ENCODE measurements around the gene CELSR1. TPM values are rescaled to one million over a fixed set of nuclear protein-coding genes. Genes with fewer than 3 reads are reported as not detected.
A peak's percentile ranks its signal among the peaks of the same experiment; 100 is the strongest.

Gene CELSR1
- total and polyA plus RNA-seq, 2 donors (not counting 1 experiment from before 2014, with no cell fraction given) = 30.2 to 34.8 TPM

- Histone ChIP-seq H3K4me2 (replicated peaks; ENCODE audit: low read depth, low read length, poor library complexity, severe bottlenecking) (peak overlapping the region; percentile 98), H4K20me1 (ENCODE audit: control insufficient read depth, insufficient read depth, low read length, poor library complexity, severe bottlenecking) (no peaks in the 10 kb centered on the region), H3K9me3 (ENCODE audit: control extremely low read depth in 1 of 3, control insufficient read depth in 2 of 3, insufficient read depth in 1 of 3, low read length in 2 of 3) (peaks cover 0 to under 1% (median 0%) of the 10 kb centered on the region in 3 donors), H2AFZ (ENCODE audit: insufficient read depth, low read depth, low read length, poor library complexity, severe bottlenecking) (peak overlapping the region; percentile 93), H3K9ac (ENCODE audit: low read length) (peak overlapping the region; percentile 94), H3K4me3 (ENCODE audit: control extremely low read depth in 1 of 5, extremely low read depth in 1 of 5, insufficient read depth in 1 of 5, low read depth in 2 of 5, low read length in 4 of 5) (peak overlapping the region; percentile 60 to 99 (median 67)), H3K79me2 (ENCODE audit: control insufficient read depth, insufficient read depth, low read length) (peaks cover 51% of the 10 kb centered on the region), H3K27ac (ENCODE audit: low read length in 2 of 2) (peak overlapping the region; percentile 85 to 87), H3K27me3 (replicated peaks in 1 of 4; ENCODE audit: control extremely low read depth in 1 of 4, control insufficient read depth in 3 of 4, insufficient read depth in 4 of 4, low read length in 3 of 4) (no peaks in the 10 kb centered on the region), H3K4me1 (ENCODE audit: control insufficient read depth in 2 of 2, insufficient read depth in 2 of 2, low read length in 2 of 2) (peaks cover 20 to 40% of the 10 kb centered on the region in 2 donors), H3K36me3 (replicated peaks in 1 of 2; ENCODE audit: control extremely low read depth in 1 of 2, control insufficient read depth in 1 of 2, extremely low read depth in 1 of 2, insufficient read depth in 2 of 2, low read length in 1 of 2) (peaks cover 0 to 15% of the 10 kb centered on the region in 2 experiments)
- peak overlapping the region; percentile 99 for H3K27ac Mint-ChIP-seq
- WGBS (ENCODE audit: insufficient coverage) = 53% methylated on average over 24 of the region's 25 CpGs
- peak overlapping the region; percentile 96 for H3K4me3 Mint-ChIP-seq
- intact Hi-C loops (cut with micrococcal nuclease) = loop anchor here (1.0 to 10.0 kb wide), 3 partner anchors 11 to 68 kb away; no protein-coding TSS in a partner anchor
- H3K27me3 Mint-ChIP-seq = no peaks in the 10 kb centered on the region
- no peak for TF ChIP-seq CTCF (IDR thresholded peaks at IDR 0.05)
- no peak for TF ChIP-seq EZH2 (IDR thresholded peaks at IDR 0.05; ENCODE audit: borderline replicate concordance, insufficient read depth, low read depth, low read length, poor library complexity, severe bottlenecking)
- ChIA-PET POLR2A (no interaction called here), CTCF (interaction anchor here (2.0 kb wide), 1 partner anchor 65 kb away, joined by 4 read pairs; no protein-coding TSS in a partner anchor)
- peak; percentile 52 for ATAC-seq (ENCODE audit: low read depth)
- no peaks in the 10 kb centered on the region for H3K9me3 Mint-ChIP-seq (ENCODE audit: insufficient read depth)
- H3K4me1 Mint-ChIP-seq = peaks cover 38% of the 10 kb centered on the region
- DNase-seq = peak; percentile 77
Observed at GRCh38 chr22:46432164-46433068, 105.0 kb downstream of the CELSR1 start.
